Mucosa of descending colon (tissue), 3 donors: Measurements from ENCODE around the gene NKAIN2. TPM values are rescaled to one million over a fixed set of nuclear protein-coding genes. Genes with fewer than 3 reads are reported as not detected.

Experiments
- ATAC-seq: fragments of 200-7000 bp; cut with Tn5 transposase; one replicate; pipeline ENCODE4 v1.9.1; 2020; ENCODE audit warnings: mild to moderate bottlenecking, moderate library complexity
- DNase-seq, 3 donors: peaks; one replicate each; pipeline ENCODE4 v3.0.0-alpha.2; 2020
- H3K36me3 ChIP-seq: fragments of 200-600 bp; one replicate; pipeline ENCODE4 v1.8.0; 2021; ENCODE audit warnings: low read depth, mild to moderate bottlenecking
- H3K4me1 ChIP-seq: fragments of 200-600 bp; one replicate; pipeline ENCODE4 v1.8.0; 2021; ENCODE audit warnings: low read depth, mild to moderate bottlenecking
- H3K4me3 ChIP-seq: fragments of 200-600 bp; one replicate; pipeline ENCODE4 v1.8.0; 2021; ENCODE audit warnings: mild to moderate bottlenecking
- H3K9me3 ChIP-seq: fragments of 200-600 bp; one replicate; pipeline ENCODE4 v1.8.0; 2021; ENCODE audit warnings: mild to moderate bottlenecking
- CTCF ChIP-seq: fragments of 200-600 bp; IDR thresholded peaks from one replicate; pipeline ENCODE4 v1.8.0; 2022; ENCODE audit warnings: antibody characterized with exemption, mild to moderate bottlenecking
- intact Hi-C, 2 donors: fragments of 100-400 bp; cut with DNase I in 1 of 2; cut with micrococcal nuclease in 1 of 2; formaldehyde crosslinking; loops; one replicate each; pipeline versions ENCODE4 v1.11.0 to v1.11.1; 2022; cut with DNase I, micrococcal nuclease
- total RNA-seq, 3 donors: library from RNA; stranded (reverse); fragmentation: NEBNext Ultra II Directional in 2 of 3; extraction: Animal tissue kit (Norgen Biotek cat#: 25700) in 2 of 3; gene quantifications; one replicate each; pipeline versions ENCODE4 v1.2.1 to v1.2.4, GENCODE V29; 2021 to 2023
- donor health status: DM: no; HTN: no; CAD: no; lungs with moderate emphysema.
- donor health status: DM: no; HTN: no; CAD: no.
- donor health status: DM: no; HTN: yes; CAD: no.

The NKAIN2 gene
- total RNA-seq, 3 donors from 2014 or later, result 0.34 to 4.7 (median 0.69) TPM

GRCh38 chr6:124669713-124670480 lies 866.2 kb downstream of the NKAIN2 start:
- no peak for TF ChIP-seq CTCF
- no peak overlapping the region for H3K4me3 ChIP-seq
- H3K4me1 ChIP-seq, result no peaks in the 10 kb centered on the region
- no peaks in the 10 kb centered on the region for H3K36me3 ChIP-seq
- DNase-seq (no peak), ATAC-seq (no peak)
- peaks cover 5% of the 10 kb centered on the region for H3K9me3 ChIP-seq
- intact Hi-C loops, result no loop called here

- DNase-seq (no peak), ATAC-seq (no peak)
- H3K4me3 ChIP-seq, result no peak overlapping the region
- H3K9me3 ChIP-seq, result peaks cover 5% of the 10 kb centered on the region
- no peaks in the 10 kb centered on the region for H3K4me1 ChIP-seq
- TF ChIP-seq CTCF, result no peak
- H3K36me3 ChIP-seq, result no peaks in the 10 kb centered on the region
- intact Hi-C loops, result no loop called here
Observed at GRCh38 chr6:124670801-124671200, 867.1 kb downstream of the NKAIN2 start.

DNA sequence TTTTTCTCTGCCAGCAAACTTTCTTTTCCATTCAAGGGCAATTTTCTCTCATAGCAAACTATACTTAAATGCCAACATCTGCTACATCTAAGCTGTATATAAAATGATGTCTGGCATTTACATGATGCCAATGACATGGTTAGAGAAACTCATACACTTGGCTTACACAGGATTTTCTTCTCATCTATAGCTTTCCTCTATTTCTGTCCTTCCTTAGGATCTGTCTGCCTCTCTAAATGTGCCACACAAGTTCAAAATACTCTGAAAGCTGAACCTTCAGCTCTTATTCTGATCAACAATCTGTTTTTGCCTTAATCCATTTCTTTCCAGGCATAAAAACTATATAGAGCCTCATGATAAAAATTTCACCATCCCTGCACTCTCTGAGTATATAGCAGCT lies 867.7 kb downstream of the NKAIN2 start:
- Histone ChIP-seq H3K9me3 (peaks cover 6% of the 10 kb centered on the region), H3K4me3 (no peak overlapping the region), H3K4me1 (no peaks in the 10 kb centered on the region), H3K36me3 (no peaks in the 10 kb centered on the region)
- no peak for ATAC-seq
- no peak for DNase-seq
- intact Hi-C loops, result no loop called here
- no peak for TF ChIP-seq CTCF

DNA sequence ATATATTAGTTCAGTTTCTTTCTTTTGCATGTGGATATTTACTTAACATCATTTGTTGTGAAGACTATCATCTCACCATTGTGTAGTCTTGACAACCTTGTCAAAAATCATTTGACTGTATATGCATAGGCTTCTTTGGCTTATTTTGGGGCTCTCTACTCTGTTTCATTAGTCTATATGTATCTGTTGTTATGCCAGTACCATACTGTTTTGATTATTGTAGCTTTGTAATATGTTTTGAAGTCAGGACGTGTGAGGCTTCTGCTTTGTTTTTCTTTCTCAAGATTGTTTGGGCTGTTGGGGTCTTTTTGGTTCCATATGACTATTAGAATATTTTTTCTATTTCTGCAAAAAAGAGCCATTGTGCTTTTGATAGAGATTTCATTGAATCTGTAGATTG lies 870.4 kb downstream of the NKAIN2 start:
- intact Hi-C loops, result no loop called here
- Histone ChIP-seq H3K36me3 (no peaks in the 10 kb centered on the region), H3K4me1 (no peaks in the 10 kb centered on the region), H3K4me3 (no peak overlapping the region), H3K9me3 (peaks cover 31% of the 10 kb centered on the region)
- TF ChIP-seq CTCF, result no peak
- no peak for DNase-seq
- no peak for ATAC-seq

GRCh38 chr6:124676033-124676432 lies 872.4 kb downstream of the NKAIN2 start:
- Histone ChIP-seq H3K9me3 (peaks cover 37% of the 10 kb centered on the region), H3K4me1 (no peaks in the 10 kb centered on the region), H3K4me3 (no peak overlapping the region), H3K36me3 (no peaks in the 10 kb centered on the region)
- intact Hi-C loops, result no loop called here
- DNase-seq (no peak), ATAC-seq (no peak)
- no peak for TF ChIP-seq CTCF

- DNase-seq (no peak), ATAC-seq (no peak)
- intact Hi-C loops, result no loop called here
- H3K4me1 ChIP-seq, result no peaks in the 10 kb centered on the region
- H3K9me3 ChIP-seq, result peaks cover 37% of the 10 kb centered on the region
- no peaks in the 10 kb centered on the region for H3K36me3 ChIP-seq
- no peak overlapping the region for H3K4me3 ChIP-seq
- no peak for TF ChIP-seq CTCF
Observed at GRCh38 chr6:124677874-124678273, 874.2 kb downstream of the NKAIN2 start.
